ENCODE measurements around the gene QTRT2. TPM values are rescaled to one million over a fixed set of nuclear protein-coding genes. Genes with fewer than 3 reads are reported as not detected.

The QTRT2 gene
- total RNA-seq, 1 experiment from 2014 or later, result 47.7 TPM

- intact Hi-C loops (cut with micrococcal nuclease), result no loop called here
- no peaks in the 10 kb centered on the region for H3K9me2 ChIP-seq (ENCODE audit: insufficient read depth)
- no peaks in the 10 kb centered on the region for H3K79me2 ChIP-seq (ENCODE audit: insufficient read depth, low read length)
- POLR2A ChIA-PET, result no interaction called here
- DNase-seq (ENCODE audit: low read depth, low spot score) (no peak), ATAC-seq (no peak)
- H3K4me1 ChIP-seq (ENCODE audit: control insufficient read depth in 1 of 2, insufficient read depth in 2 of 2, low read length in 2 of 2), result no peaks in the 10 kb centered on the region; a peak in 1 of 4 replicates
- no peak overlapping the region for H2AFZ ChIP-seq (ENCODE audit: low read depth, low read length, poor library complexity, severe bottlenecking)
- H3K27ac ChIP-seq (ENCODE audit: low read depth, low read length), result no peak overlapping the region
- H3K9ac ChIP-seq (ENCODE audit: low read length), result no peak overlapping the region
- H3K36me3 ChIP-seq (ENCODE audit: control insufficient read depth in 1 of 2, insufficient read depth in 2 of 2, low read length in 2 of 2), result no peaks in the 10 kb centered on the region
- no peaks in the 10 kb centered on the region for H4K20me1 ChIP-seq (ENCODE audit: insufficient read depth)
- no TSS peak for BruUV-seq (replicated peaks)
- H3K4me2 ChIP-seq (ENCODE audit: low read length), result no peak overlapping the region
- no peak overlapping the region for H3K4me3 ChIP-seq (replicated peaks in 1 of 2; ENCODE audit: low read depth in 1 of 2, low read length in 2 of 2)
- TF ChIP-seq FOSL1 (IDR thresholded peaks at IDR 0.05; ENCODE audit: low read depth) (no peak), ZFX (IDR thresholded peaks at IDR 0.05) (no peak), CBX3 (IDR thresholded peaks at IDR 0.05; ENCODE audit: low read depth) (no peak), SP1 (IDR thresholded peaks at IDR 0.05; ENCODE audit: low read depth) (no peak), YY1 (IDR thresholded peaks at IDR 0.05; ENCODE audit: extremely low read depth, insufficient replicate concordance, low read depth, low read length) (no peak), SRF (IDR thresholded peaks at IDR 0.05; ENCODE audit: low read depth) (no peak), CEBPB (IDR thresholded peaks at IDR 0.05; ENCODE audit: low read depth) (no peak), ZBTB33 (IDR thresholded peaks at IDR 0.05; ENCODE audit: extremely low read depth, insufficient replicate concordance, low read length) (no peak), REST (IDR thresholded peaks at IDR 0.05; ENCODE audit: low read depth) (no peak), SIN3A (IDR thresholded peaks at IDR 0.05; ENCODE audit: low read depth) (no peak), CTCF (IDR thresholded peaks at IDR 0.05 in 2 of 3, conservative IDR thresholded peaks at IDR 0.05 in 1 of 3; ENCODE audit: borderline replicate concordance in 1 of 3, insufficient read depth in 1 of 3, low read depth in 2 of 3, low read length in 2 of 3) (no peak), EGR1 (IDR thresholded peaks at IDR 0.05; ENCODE audit: low read depth) (no peak), EZH2phosphoT487 (IDR thresholded peaks at IDR 0.05; ENCODE audit: borderline replicate concordance) (no peak), POLR2A (IDR thresholded peaks at IDR 0.05; ENCODE audit: borderline replicate concordance, extremely low read depth, insufficient read depth, insufficient read length) (no peak), ELF1 (IDR thresholded peaks at IDR 0.05; ENCODE audit: borderline replicate concordance, low read depth) (no peak), EZH2 (IDR thresholded peaks at IDR 0.05) (no peak)
- CTCF ChIA-PET, result no interaction called here
- H3K27me3 ChIP-seq (ENCODE audit: insufficient read depth, low read length), result no peaks in the 10 kb centered on the region
- RAD21 ChIA-PET (ENCODE audit: low non-redundant PET in 1 of 2, low total read pairs in 2 of 2, uncharacterized antibody in 2 of 2, unreplicated experiment in 2 of 2), result no interaction called here
- no peaks in the 10 kb centered on the region for H3K9me3 ChIP-seq (ENCODE audit: control insufficient read depth in 1 of 2, insufficient read depth in 1 of 2, low read depth in 1 of 2, low read length in 2 of 2)
These were observed 36.5 kb downstream of the QTRT2 start for GRCh38 chr3:114093016-114093380.
